LNCaP clone FGC (cell line): ENCODE results near the gene CSRNP3.

Source experiments
- DNase-seq: peaks from one replicate; pipeline ENCODE4 v3.0.0-alpha.2; 2011; ENCODE audit warnings: low read depth
- H3K4me3 ChIP-seq: 2 replicates; pipeline ENCODE4 v1.5.1; 2011; ENCODE audit warnings: mild to moderate bottlenecking, low read depth, low read length, control low read depth
- CTCF ChIP-seq: IDR thresholded peaks from 2 replicates; pipeline ENCODE4 v1.5.1; 2012; ENCODE audit warnings: mild to moderate bottlenecking; ENCODE audit not compliant: control insufficient read depth, insufficient read depth; ENCODE audit errors: extremely low read depth

CSRNP3 gene

GRCh38 chr2:165701147-165701546 lies 231.6 kb downstream of the CSRNP3 start:
- no peak for TF ChIP-seq CTCF
- no peak overlapping the region for H3K4me3 ChIP-seq
- DNase-seq = no peak

GRCh38 chr2:165706960-165707487 lies 237.5 kb downstream of the CSRNP3 start:
- TF ChIP-seq CTCF = no peak
- DNase-seq = no peak
- no peak overlapping the region for H3K4me3 ChIP-seq

- no peak for DNase-seq
- H3K4me3 ChIP-seq = no peak overlapping the region
- TF ChIP-seq CTCF = no peak
Measured at GRCh38 chr2:165716091-165716490, 246.6 kb downstream of the CSRNP3 start.

- H3K4me3 ChIP-seq = no peak overlapping the region
- no peak for TF ChIP-seq CTCF
- no peak for DNase-seq
Measured at GRCh38 chr2:165718610-165719210, 249.2 kb downstream of the CSRNP3 start.

- TF ChIP-seq CTCF = no peak
- no peak for DNase-seq
Measured at GRCh38 chr2:165720511-165720910, 251.0 kb downstream of the CSRNP3 start.

GRCh38 chr2:165725421-165725820 lies 255.9 kb downstream of the CSRNP3 start:
- H3K4me3 ChIP-seq = no peak overlapping the region
- DNase-seq = no peak
- no peak for TF ChIP-seq CTCF

More at GRCh38 chr2:165720511-165720910, 251.0 kb downstream of the CSRNP3 start:
- no peak overlapping the region for H3K4me3 ChIP-seq
